Activated gamma-delta T cell treated with Interleukin-2 at 50 U/mL for 16 hours (primary cell): Measurements from ENCODE around the gene GSTM5.
A peak's percentile ranks its signal among the peaks of the same experiment; 100 is the strongest.
"Not testable (repeated sequence)": the region's sequence is repeated elsewhere in the genome, so short reads cannot be mapped to it uniquely, and the experiment has no call there.

Source experiments
- DNase-seq: peaks from one replicate; pipeline ENCODE4 v3.0.0-alpha.2; 2020

The GSTM5 gene

DNA sequence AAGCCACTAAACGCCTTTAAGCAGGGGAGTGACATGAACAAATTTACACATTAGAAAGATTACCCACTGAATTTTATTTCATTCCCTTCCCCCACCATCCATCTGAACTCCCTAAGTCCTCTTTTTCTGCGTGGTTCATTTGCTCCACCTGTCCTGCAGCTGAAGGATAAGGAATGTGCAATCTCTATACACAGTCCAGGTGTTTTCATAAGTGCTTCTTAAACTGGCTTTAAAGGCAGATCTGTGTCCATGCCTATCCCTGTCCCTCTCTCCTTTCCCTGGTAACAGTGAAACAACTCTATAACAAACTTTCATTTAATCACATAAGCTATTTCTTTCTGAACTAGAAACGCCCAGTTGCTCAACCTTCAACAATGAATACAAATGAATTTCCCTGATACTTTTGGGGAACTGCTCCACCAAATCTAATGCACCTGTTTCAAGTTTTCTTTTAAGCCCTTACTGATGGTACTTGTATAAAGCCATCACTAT is 20.4 kb downstream of the GSTM5 start:
- DNase-seq, result no peak

- DNase-seq, result no peak
These were observed 21.3 kb downstream of the GSTM5 start for GRCh38 chr1:109733236-109733870.

DNA sequence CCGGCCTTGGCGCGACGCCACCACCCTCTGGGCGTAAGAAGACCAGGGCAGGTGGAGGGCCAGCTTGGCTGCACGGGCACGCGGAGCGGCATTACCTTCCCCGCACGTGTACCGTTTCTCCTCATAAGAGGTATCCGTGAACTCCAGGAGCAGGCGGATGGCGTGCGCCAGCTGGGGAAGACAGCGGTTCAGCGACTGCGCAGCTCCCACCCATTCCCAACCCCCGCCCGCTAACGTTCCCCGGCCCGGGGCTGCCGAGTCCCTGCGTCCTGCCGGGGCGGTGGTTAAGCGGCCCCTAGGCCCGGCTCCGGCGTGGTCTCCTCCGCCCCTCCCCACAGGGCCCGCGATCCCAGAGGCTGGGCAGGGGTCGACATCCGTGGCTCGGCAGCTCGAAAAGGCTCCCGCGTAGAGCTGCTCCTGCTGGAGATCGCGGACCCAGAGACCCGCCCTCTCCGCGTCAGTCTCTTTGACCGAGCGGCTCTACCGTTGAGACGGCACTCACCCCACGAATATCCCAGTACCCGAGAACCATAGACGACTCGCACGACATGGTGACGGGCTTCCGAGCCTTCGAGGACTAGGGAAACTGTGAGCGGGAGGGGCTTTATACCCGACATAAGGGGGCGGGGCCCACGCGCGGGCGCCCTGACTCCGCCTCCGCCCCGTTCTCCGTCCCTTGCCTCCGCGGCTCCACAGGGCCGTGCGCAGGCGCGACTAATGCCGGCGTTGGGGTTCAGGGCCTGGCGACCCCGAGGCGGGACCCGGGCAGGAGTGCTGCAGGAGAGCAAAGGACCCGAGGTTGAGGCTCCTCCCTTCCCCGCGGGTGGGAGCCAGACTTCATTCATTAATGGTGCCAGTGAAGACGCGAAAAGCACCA is 27.9 kb downstream of the GSTM5 start:
- DNase-seq, result peak; percentile 76

DNA sequence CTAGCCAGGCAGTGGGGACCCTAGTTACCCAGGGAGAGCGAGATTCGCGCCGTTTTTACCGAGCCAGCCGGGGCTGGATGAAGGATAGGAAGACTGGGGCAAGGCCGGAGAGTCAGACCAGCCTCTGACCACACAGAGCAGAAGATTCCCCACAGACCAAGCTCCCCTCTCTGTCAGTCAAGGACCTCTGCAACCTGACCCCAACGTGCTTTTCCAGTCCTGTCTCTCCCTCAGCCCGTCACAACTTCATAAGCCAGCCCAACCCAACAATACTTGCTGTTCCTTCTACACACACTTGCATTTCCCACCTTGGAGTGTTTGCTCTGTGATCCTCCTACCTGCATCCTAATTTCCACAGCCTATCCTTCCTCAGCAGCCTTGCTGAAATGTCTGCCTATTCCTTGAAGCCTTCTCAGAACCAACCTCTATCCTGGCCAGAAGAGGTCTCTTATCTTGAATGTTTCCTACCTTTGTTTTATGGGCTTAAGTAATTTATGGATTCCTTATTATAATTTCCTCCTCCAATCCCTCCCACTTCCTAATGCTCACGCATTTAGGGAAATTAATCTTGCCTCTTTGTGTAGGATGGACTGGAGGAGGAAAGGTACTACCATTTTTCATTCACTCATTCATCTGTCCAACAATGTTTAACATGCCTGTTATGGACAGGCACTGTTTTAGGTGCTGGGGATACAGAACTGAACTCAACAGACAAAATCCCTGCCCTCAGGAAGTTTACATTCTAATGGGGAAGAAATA is 28.7 kb downstream of the GSTM5 start, which contains the start of gene GSTM3:
GSTM3 (minus strand) TSS at position 424 of the 759 bp plus-strand sequence. CDS start 751 bp downstream, outside the sequence.
- DNase-seq, result no peak

- not testable (repeated sequence) for DNase-seq
These were observed 36.3 kb downstream of the GSTM5 start for GRCh38 chr1:109748311-109748710.

- no peak for DNase-seq
These were observed 37.2 kb downstream of the GSTM5 start for GRCh38 chr1:109749221-109749620.

GRCh38 chr1:109750241-109750882 is 38.3 kb downstream of the GSTM5 start:
- no peak for DNase-seq

DNA sequence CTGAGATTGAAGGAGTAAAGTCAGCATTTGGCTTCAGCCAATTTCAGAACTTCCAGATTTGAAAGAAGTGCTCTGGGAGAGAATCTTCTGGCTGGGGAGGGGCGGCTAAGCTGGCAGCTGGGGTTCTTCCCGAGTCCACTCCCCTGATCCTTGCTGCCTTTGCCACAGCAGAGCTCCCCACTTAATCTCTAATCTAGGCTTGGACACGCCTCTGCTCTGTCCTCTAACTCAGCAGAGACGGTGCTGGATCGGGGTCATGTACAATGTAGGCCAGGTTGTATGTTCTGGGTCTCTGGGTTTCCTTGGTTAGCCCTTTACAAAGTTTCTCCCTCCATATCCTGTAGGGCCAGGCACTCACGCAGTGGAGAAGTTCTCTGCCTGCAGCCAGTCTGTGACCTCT is 38.9 kb downstream of the GSTM5 start:
- DNase-seq, result no peak

DNA sequence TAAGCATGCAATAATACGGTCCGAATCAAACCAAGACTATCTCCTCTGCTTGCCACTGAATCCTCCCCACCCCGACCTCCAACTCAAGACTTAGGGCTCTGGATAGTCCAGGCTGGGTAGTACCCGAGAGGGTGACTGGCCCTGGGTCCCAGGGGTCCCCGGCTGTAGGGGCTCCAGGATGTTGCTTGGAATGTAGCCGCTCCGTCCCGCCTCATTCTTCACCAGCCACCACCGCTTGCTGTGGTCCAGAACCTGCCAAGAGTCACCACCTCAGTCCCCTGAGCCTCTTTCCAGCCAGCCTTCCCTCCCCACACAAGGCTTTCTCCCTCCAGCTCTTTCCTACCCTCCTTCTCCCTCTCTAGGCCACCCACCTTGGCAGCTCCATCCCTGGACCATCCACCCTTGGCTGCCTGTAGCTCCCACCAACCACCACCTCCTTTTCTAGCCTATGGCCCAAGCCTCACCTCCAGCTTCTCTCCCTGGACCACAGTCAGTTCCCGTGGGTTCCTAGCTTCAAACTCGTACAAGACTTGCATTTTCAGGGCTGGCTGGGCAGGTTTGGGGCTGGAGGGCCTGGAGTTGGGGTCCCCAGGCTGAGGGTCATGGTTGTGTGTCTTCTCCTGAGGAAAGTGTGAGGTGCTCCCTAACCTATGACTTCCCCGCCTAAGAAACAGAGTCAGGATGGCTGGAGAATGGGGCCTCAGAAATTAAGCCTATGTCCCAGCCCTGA is 39.6 kb downstream of the GSTM5 start:
- DNase-seq, result no peak

GRCh38 chr1:109754738-109755137 is 42.7 kb downstream of the GSTM5 start:
- no peak for DNase-seq

GRCh38 chr1:109756325-109756724 is 44.3 kb downstream of the GSTM5 start:
- not testable (repeated sequence) for DNase-seq

DNA sequence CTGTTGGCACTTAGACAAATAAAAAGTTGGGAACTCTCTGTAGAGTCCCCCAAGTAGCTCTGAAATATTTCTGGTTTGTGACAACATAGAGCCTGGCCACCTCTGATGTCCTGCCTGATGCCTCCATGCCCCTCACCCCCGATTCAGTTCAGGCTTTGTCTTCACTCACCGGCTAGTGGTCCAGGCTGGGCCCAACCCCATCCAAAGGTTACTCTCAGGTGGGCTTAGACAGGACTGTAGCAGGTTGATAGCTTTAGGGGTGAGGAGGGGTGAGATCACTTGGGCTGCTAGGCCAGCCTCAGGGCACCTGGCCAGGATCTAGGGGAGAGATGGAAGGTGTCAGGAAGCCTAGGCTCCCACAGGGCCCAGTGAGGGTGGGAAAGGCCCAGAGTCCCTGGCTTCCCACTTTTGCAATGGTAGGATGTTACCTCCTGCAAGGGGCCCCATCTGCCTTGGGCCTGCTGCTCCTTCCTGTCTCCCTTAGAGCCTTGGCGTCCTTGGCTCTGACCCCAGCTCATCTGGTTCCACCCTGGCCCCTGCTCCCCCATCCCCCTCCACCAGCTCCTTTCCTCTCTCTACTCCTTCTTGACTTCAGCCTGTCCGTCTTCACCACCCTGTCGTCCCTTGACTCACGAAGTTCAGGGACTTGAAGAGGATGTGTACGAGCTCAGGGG is 44.9 kb downstream of the GSTM5 start:
- DNase-seq, result no peak

DNA sequence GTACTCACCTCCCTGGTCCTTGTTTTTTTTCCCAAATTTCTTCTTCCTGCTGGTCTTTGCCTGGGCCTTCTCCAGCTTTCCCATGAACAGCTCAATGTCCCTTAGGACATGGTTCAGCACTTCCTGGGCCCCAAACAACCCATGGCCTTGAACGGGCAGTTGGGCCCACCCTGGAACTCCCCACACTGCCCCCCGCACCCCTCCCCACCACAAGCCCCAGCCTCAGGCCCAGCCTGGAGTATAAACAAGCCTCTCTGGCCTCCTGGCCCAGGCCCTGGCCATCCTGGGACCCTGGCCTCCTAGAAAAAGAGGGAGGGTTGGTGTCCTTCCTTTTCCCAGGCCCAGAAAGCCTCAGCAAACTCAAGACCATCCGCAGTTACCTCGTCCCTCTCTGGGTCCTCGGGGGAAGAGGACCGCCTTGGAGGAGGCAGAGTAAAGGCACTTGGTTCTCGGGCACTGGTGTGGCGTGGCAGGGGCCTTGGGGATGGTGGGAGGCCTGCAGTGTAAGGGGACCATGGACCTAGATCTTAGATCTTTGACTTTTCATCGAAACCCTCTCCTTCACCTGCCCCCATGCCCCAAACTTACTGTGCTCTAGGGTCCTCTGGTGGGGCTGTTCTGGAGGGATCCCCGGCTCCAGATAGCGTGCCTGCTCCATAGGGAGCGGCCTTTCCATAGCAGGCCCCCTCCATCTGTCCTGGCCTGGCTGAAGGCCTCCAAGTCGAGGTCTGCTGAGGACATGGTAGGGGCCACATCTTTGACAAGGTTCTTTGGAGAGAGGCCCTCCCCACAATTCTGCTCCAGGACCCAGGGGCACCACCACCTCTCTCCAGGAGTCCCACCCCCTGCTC is 46.1 kb downstream of the GSTM5 start:
- DNase-seq, result no peak

- no peak for DNase-seq
These were observed 47.7 kb downstream of the GSTM5 start for GRCh38 chr1:109759513-109760334.

- no peak for DNase-seq
These were observed 48.7 kb downstream of the GSTM5 start for GRCh38 chr1:109760581-109761226.

GRCh38 chr1:109761227-109762038 is 49.4 kb downstream of the GSTM5 start:
- no peak for DNase-seq

GRCh38 chr1:109762039-109762585 is 50.1 kb downstream of the GSTM5 start:
- no peak for DNase-seq
